T1000 (cell line): ENCODE measurements around the gene TTK.
A peak's percentile ranks its signal among the peaks of the same experiment; 100 is the strongest.

ENCODE experiments used
- DNase-seq: peaks from one replicate; lab custom pipeline; 2025; ENCODE audit warnings: mixed read lengths; lab: John Stamatoyannopoulos, UW

The TTK gene

GRCh38 chr6:80004173-80005072 is at the start of gene TTK:
TSS of gene TTK (plus strand) at chr6:80004649. CDS start at chr6:80005844, 1,195 bp downstream.
- DNase-seq: peak; percentile 90

GRCh38 chr6:79954849-79955248 is 49.6 kb upstream of the TTK start:
- no peak for DNase-seq

GRCh38 chr6:79964607-79965081 is 39.8 kb upstream of the TTK start:
- no peak for DNase-seq

- DNase-seq: no peak
Measured at GRCh38 chr6:79967178-79967577, 37.3 kb upstream of the TTK start.

- no peak for DNase-seq
Measured at GRCh38 chr6:79969784-79970183, 34.7 kb upstream of the TTK start.

GRCh38 chr6:79971193-79971592 is 33.3 kb upstream of the TTK start:
- DNase-seq: no peak

- DNase-seq: no peak
Measured at GRCh38 chr6:79981652-79982051, 22.8 kb upstream of the TTK start.

GRCh38 chr6:79984261-79984660 is 20.2 kb upstream of the TTK start:
- DNase-seq: no peak

- DNase-seq: no peak
Measured at GRCh38 chr6:79985128-79985527, 19.3 kb upstream of the TTK start.

GRCh38 chr6:79989641-79990040 is 14.8 kb upstream of the TTK start:
- DNase-seq: no peak

- DNase-seq: no peak
Measured at GRCh38 chr6:79993012-79993910, 11.2 kb upstream of the TTK start.

- no peak for DNase-seq
Measured at GRCh38 chr6:79993911-79994309, 10.5 kb upstream of the TTK start.

GRCh38 chr6:79997728-79998127 is 6.7 kb upstream of the TTK start:
- DNase-seq: no peak

- no peak for DNase-seq
Measured at GRCh38 chr6:80001337-80001736, 3.1 kb upstream of the TTK start.

- no peak for DNase-seq
Measured at GRCh38 chr6:80003826-80004172, 650 bp upstream of the TTK start.

- no peak for DNase-seq
Measured at GRCh38 chr6:80005406-80005805, 957 bp downstream of the TTK start.

- no peak for DNase-seq
Measured at GRCh38 chr6:80006541-80006940, 2.1 kb downstream of the TTK start.

- no peak for DNase-seq
Measured at GRCh38 chr6:80009531-80009930, 5.1 kb downstream of the TTK start.

- DNase-seq: no peak
Measured at GRCh38 chr6:80010288-80010687, 5.8 kb downstream of the TTK start.

GRCh38 chr6:80015839-80016435 is 11.5 kb downstream of the TTK start:
- DNase-seq: no peak

- no peak for DNase-seq
Measured at GRCh38 chr6:80020381-80021120, 16.1 kb downstream of the TTK start.

GRCh38 chr6:80021131-80021530 is 16.7 kb downstream of the TTK start:
- DNase-seq: no peak
